ENCODE data around the gene RLBP1.

The RLBP1 gene

GRCh38 chr15:89184357-89184756 lies 37.0 kb downstream of the RLBP1 start:
- no peaks in the 10 kb centered on the region for H3K9me3 ChIP-seq (ENCODE audit: control insufficient read depth in 1 of 2, low read length in 2 of 2)
- peaks cover 35 to 70% of the 10 kb centered on the region in 2 donors for H3K36me3 ChIP-seq (ENCODE audit: control insufficient read depth in 1 of 2, insufficient read depth in 2 of 2, low read length in 2 of 2)
- H3K9ac ChIP-seq (ENCODE audit: low read depth in 1 of 2, low read length in 2 of 2): no peak overlapping the region
- peaks cover 5 to 6% of the 10 kb centered on the region in 2 donors for H3K4me1 ChIP-seq (ENCODE audit: control insufficient read depth in 1 of 2, insufficient read depth in 2 of 2, low read length in 2 of 2)
- no peak overlapping the region for H3K27ac ChIP-seq (ENCODE audit: low read depth, low read length)
- H3K4me3 ChIP-seq (ENCODE audit: low read depth in 1 of 2, low read length in 2 of 2): no peak overlapping the region
- no peaks in the 10 kb centered on the region for H3K27me3 ChIP-seq (ENCODE audit: control insufficient read depth in 1 of 2, insufficient read depth in 2 of 2, low read length in 2 of 2)

GRCh38 chr15:89179966-89180875 lies 41.2 kb downstream of the RLBP1 start:
- Histone ChIP-seq H3K4me3 (ENCODE audit: low read depth in 1 of 2, low read length in 2 of 2) (no peak overlapping the region), H3K36me3 (ENCODE audit: control insufficient read depth in 1 of 2, insufficient read depth in 2 of 2, low read length in 2 of 2) (peaks cover 30 to 73% of the 10 kb centered on the region in 2 donors), H3K27ac (ENCODE audit: low read depth, low read length) (no peak overlapping the region), H3K9ac (ENCODE audit: low read depth in 1 of 2, low read length in 2 of 2) (no peak overlapping the region), H3K9me3 (ENCODE audit: control insufficient read depth in 1 of 2, low read length in 2 of 2) (no peaks in the 10 kb centered on the region), H3K4me1 (ENCODE audit: control insufficient read depth in 1 of 2, insufficient read depth in 2 of 2, low read length in 2 of 2) (peaks cover 5 to 6% of the 10 kb centered on the region in 2 donors), H3K27me3 (ENCODE audit: control insufficient read depth in 1 of 2, insufficient read depth in 2 of 2, low read length in 2 of 2) (no peaks in the 10 kb centered on the region)

GRCh38 chr15:89178307-89178977 lies 42.9 kb downstream of the RLBP1 start:
- peaks cover 23 to 69% of the 10 kb centered on the region in 2 donors for H3K36me3 ChIP-seq (ENCODE audit: control insufficient read depth in 1 of 2, insufficient read depth in 2 of 2, low read length in 2 of 2)
- no peaks in the 10 kb centered on the region for H3K27me3 ChIP-seq (ENCODE audit: control insufficient read depth in 1 of 2, insufficient read depth in 2 of 2, low read length in 2 of 2)
- H3K4me1 ChIP-seq (ENCODE audit: control insufficient read depth in 1 of 2, insufficient read depth in 2 of 2, low read length in 2 of 2): no peaks in the 10 kb centered on the region
- no peak overlapping the region for H3K27ac ChIP-seq (ENCODE audit: low read depth, low read length)
- H3K9me3 ChIP-seq (ENCODE audit: control insufficient read depth in 1 of 2, low read length in 2 of 2): no peaks in the 10 kb centered on the region
- H3K4me3 ChIP-seq (ENCODE audit: low read depth in 1 of 2, low read length in 2 of 2): no peak overlapping the region
- no peak overlapping the region for H3K9ac ChIP-seq (ENCODE audit: low read depth in 1 of 2, low read length in 2 of 2)

- H3K9ac ChIP-seq (ENCODE audit: low read depth in 1 of 2, low read length in 2 of 2): no peak overlapping the region
- H3K9me3 ChIP-seq (ENCODE audit: control insufficient read depth in 1 of 2, low read length in 2 of 2): no peaks in the 10 kb centered on the region
- H3K27ac ChIP-seq (ENCODE audit: low read depth, low read length): no peak overlapping the region
- H3K27me3 ChIP-seq (ENCODE audit: control insufficient read depth in 1 of 2, insufficient read depth in 2 of 2, low read length in 2 of 2): no peaks in the 10 kb centered on the region
- H3K4me3 ChIP-seq (ENCODE audit: low read depth in 1 of 2, low read length in 2 of 2): no peak overlapping the region
- H3K4me1 ChIP-seq (ENCODE audit: control insufficient read depth in 1 of 2, insufficient read depth in 2 of 2, low read length in 2 of 2): no peaks in the 10 kb centered on the region
- peaks cover 23 to 67% of the 10 kb centered on the region in 2 donors for H3K36me3 ChIP-seq (ENCODE audit: control insufficient read depth in 1 of 2, insufficient read depth in 2 of 2, low read length in 2 of 2)
Observed at GRCh38 chr15:89177633-89178306, 43.6 kb downstream of the RLBP1 start.

GRCh38 chr15:89177116-89177515 lies 44.3 kb downstream of the RLBP1 start:
- Histone ChIP-seq H3K27me3 (ENCODE audit: control insufficient read depth in 1 of 2, insufficient read depth in 2 of 2, low read length in 2 of 2) (no peaks in the 10 kb centered on the region), H3K9ac (ENCODE audit: low read depth in 1 of 2, low read length in 2 of 2) (no peak overlapping the region), H3K36me3 (ENCODE audit: control insufficient read depth in 1 of 2, insufficient read depth in 2 of 2, low read length in 2 of 2) (peaks cover 23 to 65% of the 10 kb centered on the region in 2 donors), H3K4me1 (ENCODE audit: control insufficient read depth in 1 of 2, insufficient read depth in 2 of 2, low read length in 2 of 2) (no peaks in the 10 kb centered on the region), H3K4me3 (ENCODE audit: low read depth in 1 of 2, low read length in 2 of 2) (no peak overlapping the region), H3K9me3 (ENCODE audit: control insufficient read depth in 1 of 2, low read length in 2 of 2) (no peaks in the 10 kb centered on the region), H3K27ac (ENCODE audit: low read depth, low read length) (no peak overlapping the region)

- Histone ChIP-seq H3K9me3 (ENCODE audit: control insufficient read depth in 1 of 2, low read length in 2 of 2) (no peaks in the 10 kb centered on the region), H3K27ac (ENCODE audit: low read depth, low read length) (no peak overlapping the region), H3K27me3 (ENCODE audit: control insufficient read depth in 1 of 2, insufficient read depth in 2 of 2, low read length in 2 of 2) (no peaks in the 10 kb centered on the region), H3K9ac (ENCODE audit: low read depth in 1 of 2, low read length in 2 of 2) (no peak overlapping the region), H3K4me1 (ENCODE audit: control insufficient read depth in 1 of 2, insufficient read depth in 2 of 2, low read length in 2 of 2) (no peaks in the 10 kb centered on the region), H3K36me3 (ENCODE audit: control insufficient read depth in 1 of 2, insufficient read depth in 2 of 2, low read length in 2 of 2) (peaks cover 23 to 64% of the 10 kb centered on the region in 2 donors), H3K4me3 (ENCODE audit: low read depth in 1 of 2, low read length in 2 of 2) (no peak overlapping the region)
Observed at GRCh38 chr15:89175617-89176191, 45.7 kb downstream of the RLBP1 start.

GRCh38 chr15:89174476-89174875 lies 46.9 kb downstream of the RLBP1 start:
- no peak overlapping the region for H3K4me3 ChIP-seq (ENCODE audit: low read depth in 1 of 2, low read length in 2 of 2)
- H3K27ac ChIP-seq (ENCODE audit: low read depth, low read length): no peak overlapping the region
- no peak overlapping the region for H3K9ac ChIP-seq (ENCODE audit: low read depth in 1 of 2, low read length in 2 of 2)
- no peaks in the 10 kb centered on the region for H3K4me1 ChIP-seq (ENCODE audit: control insufficient read depth in 1 of 2, insufficient read depth in 2 of 2, low read length in 2 of 2)
- H3K9me3 ChIP-seq (ENCODE audit: control insufficient read depth in 1 of 2, low read length in 2 of 2): no peaks in the 10 kb centered on the region
- H3K36me3 ChIP-seq (ENCODE audit: control insufficient read depth in 1 of 2, insufficient read depth in 2 of 2, low read length in 2 of 2): peaks cover 27 to 55% of the 10 kb centered on the region in 2 donors
- no peaks in the 10 kb centered on the region for H3K27me3 ChIP-seq (ENCODE audit: control insufficient read depth in 1 of 2, insufficient read depth in 2 of 2, low read length in 2 of 2)

GRCh38 chr15:89172921-89173320 lies 48.5 kb downstream of the RLBP1 start:
- H3K27ac ChIP-seq (ENCODE audit: low read depth, low read length): no peak overlapping the region
- no peak overlapping the region for H3K4me3 ChIP-seq (ENCODE audit: low read depth in 1 of 2, low read length in 2 of 2)
- no peaks in the 10 kb centered on the region for H3K9me3 ChIP-seq (ENCODE audit: control insufficient read depth in 1 of 2, low read length in 2 of 2)
- no peaks in the 10 kb centered on the region for H3K4me1 ChIP-seq (ENCODE audit: control insufficient read depth in 1 of 2, insufficient read depth in 2 of 2, low read length in 2 of 2)
- no peak overlapping the region for H3K9ac ChIP-seq (ENCODE audit: low read depth in 1 of 2, low read length in 2 of 2)
- no peaks in the 10 kb centered on the region for H3K27me3 ChIP-seq (ENCODE audit: control insufficient read depth in 1 of 2, insufficient read depth in 2 of 2, low read length in 2 of 2)
- H3K36me3 ChIP-seq (ENCODE audit: control insufficient read depth in 1 of 2, insufficient read depth in 2 of 2, low read length in 2 of 2): peaks cover 18 to 39% of the 10 kb centered on the region in 2 donors

- peaks cover 6 to 11% of the 10 kb centered on the region in 2 donors for H3K4me1 ChIP-seq (ENCODE audit: control insufficient read depth in 1 of 2, insufficient read depth in 2 of 2, low read length in 2 of 2)
- H3K27me3 ChIP-seq (ENCODE audit: control insufficient read depth in 1 of 2, insufficient read depth in 2 of 2, low read length in 2 of 2): no peaks in the 10 kb centered on the region
- H3K4me3 ChIP-seq (ENCODE audit: low read depth in 1 of 2, low read length in 2 of 2): no peak overlapping the region
- no peaks in the 10 kb centered on the region for H3K9me3 ChIP-seq (ENCODE audit: control insufficient read depth in 1 of 2, low read length in 2 of 2)
- H3K27ac ChIP-seq (ENCODE audit: low read depth, low read length): no peak overlapping the region
- H3K36me3 ChIP-seq (ENCODE audit: control insufficient read depth in 1 of 2, insufficient read depth in 2 of 2, low read length in 2 of 2): peaks cover 11 to 24% of the 10 kb centered on the region in 2 donors
- H3K9ac ChIP-seq (ENCODE audit: low read depth in 1 of 2, low read length in 2 of 2): no peak overlapping the region
Observed at GRCh38 chr15:89171136-89172072, 50.0 kb downstream of the RLBP1 start.

All from duodenal mucosa (tissue), 2 donors.